Measurements from ENCODE around the gene GALNT17.

The GALNT17 gene

GRCh38 chr7:71507680-71508602 lies 376.0 kb downstream of the GALNT17 start:
- no peak for DNase-seq

GRCh38 chr7:71509381-71509780 lies 377.4 kb downstream of the GALNT17 start:
- DNase-seq = no peak

GRCh38 chr7:71511361-71511807 lies 379.4 kb downstream of the GALNT17 start:
- DNase-seq = peak; percentile 12

GRCh38 chr7:71517940-71518699 lies 386.2 kb downstream of the GALNT17 start:
- DNase-seq = no peak

- no peak for DNase-seq
Measured at GRCh38 chr7:71518880-71519279, 386.9 kb downstream of the GALNT17 start.

GRCh38 chr7:71521506-71521905 lies 389.6 kb downstream of the GALNT17 start:
- DNase-seq = no peak

- no peak for DNase-seq
Measured at GRCh38 chr7:71526106-71526505, 394.2 kb downstream of the GALNT17 start.

- DNase-seq = no peak
Measured at GRCh38 chr7:71527213-71527612, 395.3 kb downstream of the GALNT17 start.

GRCh38 chr7:71535616-71536015 lies 403.7 kb downstream of the GALNT17 start:
- DNase-seq = no peak

GRCh38 chr7:71538210-71538609 lies 406.3 kb downstream of the GALNT17 start:
- no peak for DNase-seq

GRCh38 chr7:71539615-71540014 lies 407.7 kb downstream of the GALNT17 start:
- no peak for DNase-seq

- no peak for DNase-seq
Measured at GRCh38 chr7:71541707-71542353, 409.9 kb downstream of the GALNT17 start.

- DNase-seq = peak; percentile 16
Measured at GRCh38 chr7:71543396-71543795, 411.5 kb downstream of the GALNT17 start.

- DNase-seq = no peak
Measured at GRCh38 chr7:71544816-71545215, 412.9 kb downstream of the GALNT17 start.

- no peak for DNase-seq
Measured at GRCh38 chr7:71547426-71547825, 415.5 kb downstream of the GALNT17 start.

GRCh38 chr7:71548746-71549145 lies 416.8 kb downstream of the GALNT17 start:
- DNase-seq = no peak

- DNase-seq = no peak
Measured at GRCh38 chr7:71553306-71553705, 421.4 kb downstream of the GALNT17 start.

- no peak for DNase-seq
Measured at GRCh38 chr7:71555758-71556157, 423.8 kb downstream of the GALNT17 start.

GRCh38 chr7:71558806-71559613 lies 427.1 kb downstream of the GALNT17 start:
- no peak for DNase-seq

GRCh38 chr7:71560354-71560995 lies 428.5 kb downstream of the GALNT17 start:
- no peak for DNase-seq

GRCh38 chr7:71563276-71563675 lies 431.3 kb downstream of the GALNT17 start:
- DNase-seq = no peak

- DNase-seq = no peak
Measured at GRCh38 chr7:71566376-71566775, 434.4 kb downstream of the GALNT17 start.

Measured in OCI-M1 (cell line).